ENCODE results near the gene DAB2IP.

DAB2IP gene

DNA sequence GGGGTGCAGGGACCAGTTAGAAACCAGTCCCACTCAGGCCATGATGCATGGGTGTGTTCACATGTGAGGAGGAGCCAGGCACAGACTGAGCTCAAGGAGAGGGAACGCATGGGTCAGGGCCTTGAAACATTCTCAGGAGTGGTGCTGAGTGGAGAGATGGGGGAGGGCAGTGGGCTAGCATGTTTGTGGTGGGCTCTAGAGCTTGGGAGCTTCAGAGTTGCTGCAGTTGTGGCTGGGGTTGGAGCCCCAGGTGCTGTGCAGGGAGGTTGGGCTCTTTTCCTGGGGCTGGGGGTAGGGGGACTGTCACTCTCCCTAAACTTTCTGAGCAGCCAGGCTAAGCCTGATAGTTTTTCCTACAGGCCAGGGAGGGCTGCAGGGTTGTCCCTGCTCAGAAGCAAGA lies 95.4 kb downstream of the DAB2IP start:
- H3K9me3 ChIP-seq (ENCODE audit: control insufficient read depth, low read length), result no peaks in the 10 kb centered on the region
- DNase-seq, result no peak
- H3K4me1 ChIP-seq (ENCODE audit: control insufficient read depth, insufficient read depth, low read length, poor library complexity, severe bottlenecking), result no peaks in the 10 kb centered on the region
- H3K27me3 ChIP-seq (replicated peaks; ENCODE audit: control insufficient read depth, insufficient read depth, low read length, poor library complexity, severe bottlenecking), result no peaks in the 10 kb centered on the region
- no peak overlapping the region for H3K27ac ChIP-seq (ENCODE audit: insufficient read depth, low read length, poor library complexity, severe bottlenecking)
- H3K36me3 ChIP-seq (ENCODE audit: control insufficient read depth, insufficient read depth, low read length), result no peaks in the 10 kb centered on the region
- H3K4me3 ChIP-seq (ENCODE audit: insufficient read depth, low read depth, low read length, poor library complexity, severe bottlenecking), result no peak overlapping the region

- DNase-seq, result no peak
- H3K4me1 ChIP-seq (ENCODE audit: control insufficient read depth, insufficient read depth, low read length, poor library complexity, severe bottlenecking), result no peaks in the 10 kb centered on the region
Measured at GRCh38 chr9:121748074-121748473, 96.6 kb downstream of the DAB2IP start.

DNA sequence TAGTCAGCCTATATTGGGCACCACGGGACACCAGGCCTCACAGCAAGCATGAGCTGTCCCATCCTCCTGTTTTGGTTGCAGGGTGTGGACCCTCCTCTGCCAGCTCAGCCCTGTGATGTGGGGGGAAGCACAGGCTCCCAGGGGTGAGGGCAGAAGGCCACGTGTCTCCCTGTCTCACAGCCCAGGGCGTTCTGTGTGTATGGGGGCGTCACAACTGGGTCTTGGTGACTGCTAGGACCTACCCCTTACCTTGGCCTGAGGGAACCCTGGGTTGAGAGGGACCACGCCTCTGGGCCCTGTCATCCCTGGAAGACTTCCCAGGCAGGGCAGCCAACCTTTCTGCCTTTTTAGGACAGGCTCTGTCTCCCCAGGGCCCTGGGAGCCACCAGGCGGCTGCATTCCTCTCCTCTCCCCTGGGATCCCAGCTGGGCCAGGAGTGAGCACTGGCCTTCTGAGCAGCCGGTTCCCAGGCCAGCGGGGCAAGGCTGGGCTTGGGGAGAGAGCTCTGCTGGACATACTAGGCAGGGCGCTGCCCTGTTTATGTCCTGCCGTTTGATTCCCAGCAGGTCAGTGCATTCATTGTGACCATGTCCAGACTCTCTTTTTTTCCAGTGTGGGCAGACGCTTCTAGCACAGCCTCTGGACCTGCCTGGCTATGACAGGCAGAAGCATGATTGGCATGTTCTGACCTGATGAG lies 97.4 kb downstream of the DAB2IP start:
- Histone ChIP-seq H3K36me3 (ENCODE audit: control insufficient read depth, insufficient read depth, low read length) (no peaks in the 10 kb centered on the region), H3K27ac (ENCODE audit: insufficient read depth, low read length, poor library complexity, severe bottlenecking) (no peak overlapping the region)

More at GRCh38 chr9:121748074-121748473, 96.6 kb downstream of the DAB2IP start:
- Histone ChIP-seq H3K9me3 (ENCODE audit: control insufficient read depth, low read length) (no peaks in the 10 kb centered on the region), H3K27me3 (replicated peaks; ENCODE audit: control insufficient read depth, insufficient read depth, low read length, poor library complexity, severe bottlenecking) (no peaks in the 10 kb centered on the region), H3K36me3 (ENCODE audit: control insufficient read depth, insufficient read depth, low read length) (no peaks in the 10 kb centered on the region), H3K4me3 (ENCODE audit: insufficient read depth, low read depth, low read length, poor library complexity, severe bottlenecking) (no peak overlapping the region), H3K27ac (ENCODE audit: insufficient read depth, low read length, poor library complexity, severe bottlenecking) (no peak overlapping the region)

GRCh38 chr9:121749614-121750013 lies 98.2 kb downstream of the DAB2IP start:
- Histone ChIP-seq H3K4me3 (ENCODE audit: insufficient read depth, low read depth, low read length, poor library complexity, severe bottlenecking) (no peak overlapping the region), H3K27ac (ENCODE audit: insufficient read depth, low read length, poor library complexity, severe bottlenecking) (no peak overlapping the region), H3K4me1 (ENCODE audit: control insufficient read depth, insufficient read depth, low read length, poor library complexity, severe bottlenecking) (no peaks in the 10 kb centered on the region), H3K27me3 (replicated peaks; ENCODE audit: control insufficient read depth, insufficient read depth, low read length, poor library complexity, severe bottlenecking) (no peaks in the 10 kb centered on the region), H3K36me3 (ENCODE audit: control insufficient read depth, insufficient read depth, low read length) (no peaks in the 10 kb centered on the region), H3K9me3 (ENCODE audit: control insufficient read depth, low read length) (no peaks in the 10 kb centered on the region)
- no peak for DNase-seq

More for the DNA sequence above, 97.4 kb downstream of the DAB2IP start:
- H3K9me3 ChIP-seq (ENCODE audit: control insufficient read depth, low read length), result no peaks in the 10 kb centered on the region
- H3K4me3 ChIP-seq (ENCODE audit: insufficient read depth, low read depth, low read length, poor library complexity, severe bottlenecking), result no peak overlapping the region
- H3K4me1 ChIP-seq (ENCODE audit: control insufficient read depth, insufficient read depth, low read length, poor library complexity, severe bottlenecking), result no peaks in the 10 kb centered on the region
- DNase-seq, result no peak
- no peaks in the 10 kb centered on the region for H3K27me3 ChIP-seq (replicated peaks; ENCODE audit: control insufficient read depth, insufficient read depth, low read length, poor library complexity, severe bottlenecking)

GRCh38 chr9:121750259-121750714 lies 98.9 kb downstream of the DAB2IP start:
- Histone ChIP-seq H3K27ac (ENCODE audit: insufficient read depth, low read length, poor library complexity, severe bottlenecking) (no peak overlapping the region), H3K4me3 (ENCODE audit: insufficient read depth, low read depth, low read length, poor library complexity, severe bottlenecking) (no peak overlapping the region), H3K36me3 (ENCODE audit: control insufficient read depth, insufficient read depth, low read length) (no peaks in the 10 kb centered on the region), H3K27me3 (replicated peaks; ENCODE audit: control insufficient read depth, insufficient read depth, low read length, poor library complexity, severe bottlenecking) (no peaks in the 10 kb centered on the region), H3K4me1 (ENCODE audit: control insufficient read depth, insufficient read depth, low read length, poor library complexity, severe bottlenecking) (no peaks in the 10 kb centered on the region), H3K9me3 (ENCODE audit: control insufficient read depth, low read length) (no peaks in the 10 kb centered on the region)
- no peak for DNase-seq

- Histone ChIP-seq H3K4me1 (ENCODE audit: control insufficient read depth, insufficient read depth, low read length, poor library complexity, severe bottlenecking) (no peaks in the 10 kb centered on the region), H3K27me3 (replicated peaks; ENCODE audit: control insufficient read depth, insufficient read depth, low read length, poor library complexity, severe bottlenecking) (no peaks in the 10 kb centered on the region), H3K36me3 (ENCODE audit: control insufficient read depth, insufficient read depth, low read length) (no peaks in the 10 kb centered on the region), H3K4me3 (ENCODE audit: insufficient read depth, low read depth, low read length, poor library complexity, severe bottlenecking) (no peak overlapping the region), H3K9me3 (ENCODE audit: control insufficient read depth, low read length) (no peaks in the 10 kb centered on the region), H3K27ac (ENCODE audit: insufficient read depth, low read length, poor library complexity, severe bottlenecking) (no peak overlapping the region)
- DNase-seq, result no peak
Measured at GRCh38 chr9:121750715-121751623, 99.5 kb downstream of the DAB2IP start.

- H3K27ac ChIP-seq (ENCODE audit: insufficient read depth, low read length, poor library complexity, severe bottlenecking), result no peak overlapping the region
- DNase-seq, result no peak
- no peaks in the 10 kb centered on the region for H3K36me3 ChIP-seq (ENCODE audit: control insufficient read depth, insufficient read depth, low read length)
- no peaks in the 10 kb centered on the region for H3K9me3 ChIP-seq (ENCODE audit: control insufficient read depth, low read length)
- H3K4me3 ChIP-seq (ENCODE audit: insufficient read depth, low read depth, low read length, poor library complexity, severe bottlenecking), result no peak overlapping the region
- no peaks in the 10 kb centered on the region for H3K4me1 ChIP-seq (ENCODE audit: control insufficient read depth, insufficient read depth, low read length, poor library complexity, severe bottlenecking)
- H3K27me3 ChIP-seq (replicated peaks; ENCODE audit: control insufficient read depth, insufficient read depth, low read length, poor library complexity, severe bottlenecking), result no peaks in the 10 kb centered on the region
Measured at GRCh38 chr9:121751686-121752445, 100.4 kb downstream of the DAB2IP start.

- H3K4me1 ChIP-seq (ENCODE audit: control insufficient read depth, insufficient read depth, low read length, poor library complexity, severe bottlenecking), result no peaks in the 10 kb centered on the region
Measured at GRCh38 chr9:121752929-121753328, 101.5 kb downstream of the DAB2IP start.

DNA sequence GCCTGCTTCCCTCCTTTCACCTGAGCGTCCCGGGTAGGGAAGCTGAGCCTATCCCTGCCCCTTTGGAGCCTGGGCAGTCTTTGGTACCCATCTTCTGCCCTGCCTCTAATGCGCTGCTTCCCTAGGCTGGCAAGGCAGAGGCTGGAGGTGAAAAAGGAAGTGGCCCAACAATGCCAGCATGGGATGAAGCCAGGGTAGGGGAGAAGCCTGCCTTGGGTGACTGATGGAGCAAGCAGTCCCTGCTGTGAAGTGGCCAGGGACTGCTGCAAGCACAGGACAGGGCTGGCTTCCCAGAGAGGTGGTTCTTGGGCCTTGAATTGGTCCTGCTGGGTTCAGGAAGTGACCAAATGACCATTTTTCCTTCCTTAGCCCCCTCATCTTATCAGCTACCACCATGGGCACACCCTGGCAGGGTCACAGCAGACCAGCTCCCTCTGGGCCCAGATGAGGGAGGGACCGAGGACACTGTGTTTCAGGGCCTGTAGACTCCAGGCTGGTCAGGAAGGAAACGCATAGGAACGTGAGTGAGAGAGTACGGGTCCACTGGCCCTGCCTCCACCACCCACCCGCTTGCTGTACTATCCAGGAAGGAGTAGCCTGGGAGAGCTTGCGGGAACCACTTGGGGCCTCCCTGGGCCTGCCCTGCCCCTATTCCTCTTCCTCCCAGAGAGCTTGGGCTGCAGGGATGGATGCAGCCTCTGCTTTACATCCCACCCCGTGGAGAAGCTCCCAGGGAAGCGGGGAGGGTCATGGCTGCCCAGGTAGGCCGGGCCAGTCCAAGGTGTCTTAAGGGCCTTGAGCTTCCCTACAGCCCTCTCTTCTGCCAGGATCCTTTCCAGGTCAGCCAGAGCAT lies 102.6 kb downstream of the DAB2IP start:
- no peak for DNase-seq
- Histone ChIP-seq H3K27ac (ENCODE audit: insufficient read depth, low read length, poor library complexity, severe bottlenecking) (no peak overlapping the region), H3K36me3 (ENCODE audit: control insufficient read depth, insufficient read depth, low read length) (no peaks in the 10 kb centered on the region), H3K27me3 (replicated peaks; ENCODE audit: control insufficient read depth, insufficient read depth, low read length, poor library complexity, severe bottlenecking) (no peaks in the 10 kb centered on the region), H3K4me1 (ENCODE audit: control insufficient read depth, insufficient read depth, low read length, poor library complexity, severe bottlenecking) (no peaks in the 10 kb centered on the region), H3K4me3 (ENCODE audit: insufficient read depth, low read depth, low read length, poor library complexity, severe bottlenecking) (no peak overlapping the region), H3K9me3 (ENCODE audit: control insufficient read depth, low read length) (no peaks in the 10 kb centered on the region)

More at GRCh38 chr9:121752929-121753328, 101.5 kb downstream of the DAB2IP start:
- Histone ChIP-seq H3K9me3 (ENCODE audit: control insufficient read depth, low read length) (no peaks in the 10 kb centered on the region), H3K4me3 (ENCODE audit: insufficient read depth, low read depth, low read length, poor library complexity, severe bottlenecking) (no peak overlapping the region), H3K36me3 (ENCODE audit: control insufficient read depth, insufficient read depth, low read length) (no peaks in the 10 kb centered on the region), H3K27ac (ENCODE audit: insufficient read depth, low read length, poor library complexity, severe bottlenecking) (no peak overlapping the region), H3K27me3 (replicated peaks; ENCODE audit: control insufficient read depth, insufficient read depth, low read length, poor library complexity, severe bottlenecking) (no peaks in the 10 kb centered on the region)
- no peak for DNase-seq

All from effector memory CD4-positive, alpha-beta T cell (primary cell).